HCT116 (cell line): ENCODE measurements around the gene GNGT2. TPM values are rescaled to one million over a fixed set of nuclear protein-coding genes. Genes with fewer than 3 reads are reported as not detected.

Experiments
- ATAC-seq: fragments of 200-7000 bp; cut with Tn5 transposase; 2 replicates; pipeline ENCODE4 v1.9.1; 2020; ENCODE audit warnings: mild to moderate bottlenecking, moderate library complexity
- BruUV-seq: library from RNA; stranded (reverse); fragments of 400-500 nt; replicated peaks from 2 replicates; lab custom pipeline; 2021; lab: Mats Ljungman, UMichigan
- CTCF ChIA-PET: fragments of 300-600 bp; sonication (Branson Sonifier 250); formaldehyde crosslinking; loops from one replicate; lab custom pipeline; 2021; ENCODE audit warnings: antibody characterized with exemption; lab: Charles Lee
- POLR2A ChIA-PET: fragments of 300-600, 350-600 bp; sonication (Branson Sonifier 250); formaldehyde crosslinking; loops from one replicate; lab custom pipeline; 2021; ENCODE audit warnings: antibody characterized with exemption; lab: Charles Lee
- RAD21 ChIA-PET, 2 experiments: fragments of 300-600 bp; sonication (Branson Sonifier 250); formaldehyde crosslinking; loops; one replicate each; lab custom pipeline; 2023; ENCODE audit warnings: low total read pairs in 2 of 2; ENCODE audit not compliant: uncharacterized antibody in 2 of 2, unreplicated experiment in 2 of 2, low non-redundant PET in 1 of 2; lab: Charles Lee
- DNase-seq: peaks from one replicate; pipeline ENCODE4 v3.0.0-alpha.2; 2010; ENCODE audit warnings: low read depth, low spot score
- H2AFZ ChIP-seq: fragments of 200-600 bp; shearing (Covaris generic), sonication (generic); 2 replicates; pipeline ENCODE4 v1.6.1; 2017; ENCODE audit warnings: low read depth, mixed run types, mixed read lengths, antibody characterized with exemption, low read length; ENCODE audit not compliant: poor library complexity, severe bottlenecking
- H3K27ac ChIP-seq: 2 replicates; pipeline ENCODE4 v1.5.1; 2012; ENCODE audit warnings: low read depth, low read length
- H3K27me3 ChIP-seq: fragments of 200-600 bp; sonication (generic); 2 replicates; pipeline ENCODE4 v1.6.1; 2016; ENCODE audit warnings: mixed run types, low read length, mixed read lengths; ENCODE audit not compliant: insufficient read depth
- H3K36me3 ChIP-seq, 2 experiments: fragments of 200-500 bp in 1 of 2; fragments of 200-600 bp in 1 of 2; sonication (Bioruptor generic) in 1 of 2; sonication (generic) in 1 of 2; 2 replicates each; pipeline versions ENCODE4 v1.5.1 to v1.6.1; 2014 to 2016; ENCODE audit warnings: low read length in 2 of 2, inconsistent platforms in 1 of 2, mixed read lengths in 1 of 2, mixed run types in 1 of 2; ENCODE audit not compliant: insufficient read depth in 2 of 2, control insufficient read depth in 1 of 2
- H3K4me1 ChIP-seq, 2 experiments: fragments of 200-600 bp in 1 of 2; sonication (generic) in 1 of 2; 2 replicates each; pipeline versions ENCODE4 v1.5.1 to v1.6.1; 2012 to 2017; ENCODE audit warnings: low read length in 2 of 2, inconsistent platforms in 1 of 2, mild to moderate bottlenecking in 1 of 2, mixed read lengths in 1 of 2, mixed run types in 1 of 2, moderate library complexity in 1 of 2; ENCODE audit not compliant: insufficient read depth in 2 of 2, control insufficient read depth in 1 of 2
- H3K4me2 ChIP-seq: fragments of 200-600 bp; sonication (generic); 2 replicates; pipeline ENCODE4 v1.6.1; 2017; ENCODE audit warnings: mixed run types, low read length, mixed read lengths
- H3K4me3 ChIP-seq, 2 experiments: fragments of 200-600 bp in 1 of 2; sonication (generic) in 1 of 2; replicated peaks in 1 of 2; 2 replicates each; pipeline ENCODE4 v1.5.1; 2011 to 2016; ENCODE audit warnings: low read length in 2 of 2, control low read depth in 1 of 2, low read depth in 1 of 2, mild to moderate bottlenecking in 1 of 2, mixed read lengths in 1 of 2, mixed run types in 1 of 2
- H3K79me2 ChIP-seq: fragments of 200-600 bp; sonication (generic); 2 replicates; pipeline ENCODE4 v1.6.1; 2017; ENCODE audit warnings: mild to moderate bottlenecking, mixed run types, low read length, moderate library complexity, mixed read lengths; ENCODE audit not compliant: insufficient read depth
- H3K9ac ChIP-seq: fragments of 200-600 bp; sonication (generic); 2 replicates; pipeline ENCODE4 v1.6.1; 2016; ENCODE audit warnings: low read length, mixed read lengths
- H3K9me2 ChIP-seq: fragments of 200-600 bp; sonication (generic), shearing (Covaris generic); 2 replicates; pipeline ENCODE4 v1.6.1; 2017; ENCODE audit warnings: mixed run types, mild to moderate bottlenecking, moderate library complexity; ENCODE audit not compliant: insufficient read depth
- H3K9me3 ChIP-seq, 2 experiments: fragments of 200-500 bp in 1 of 2; fragments of 200-600 bp in 1 of 2; sonication (Bioruptor generic) in 1 of 2; sonication (generic) in 1 of 2; 2 replicates each; pipeline ENCODE4 v1.6.1; 2014 to 2017; ENCODE audit warnings: low read length in 2 of 2, mixed read lengths in 2 of 2, inconsistent platforms in 1 of 2, low read depth in 1 of 2, mild to moderate bottlenecking in 1 of 2, mixed run types in 1 of 2, moderate library complexity in 1 of 2; ENCODE audit not compliant: control insufficient read depth in 1 of 2, insufficient read depth in 1 of 2
- H4K20me1 ChIP-seq: fragments of 200-600 bp; sonication (generic), shearing (Covaris generic); 2 replicates; pipeline ENCODE4 v1.6.1; 2017; ENCODE audit warnings: mixed run types, mild to moderate bottlenecking, moderate library complexity; ENCODE audit not compliant: insufficient read depth
- CTCF ChIP-seq, 3 experiments: fragments of 200-600 bp in 1 of 3; sonication (generic) in 1 of 3; IDR thresholded peaks in 2 of 3; conservative IDR thresholded peaks in 1 of 3; 2 replicates each; pipeline ENCODE4 v1.5.1; 2012 to 2017; ENCODE audit warnings: low read depth in 2 of 3, low read length in 2 of 3, antibody characterized with exemption in 1 of 3, borderline replicate concordance in 1 of 3, control low read depth in 1 of 3, mild to moderate bottlenecking in 1 of 3, mixed read lengths in 1 of 3, mixed run types in 1 of 3, moderate library complexity in 1 of 3; ENCODE audit not compliant: insufficient read depth in 1 of 3
- POLR2A ChIP-seq: IDR thresholded peaks from 2 replicates; pipeline ENCODE4 v1.7.0; 2011; ENCODE audit warnings: borderline replicate concordance; ENCODE audit not compliant: insufficient read depth, insufficient read length; ENCODE audit errors: extremely low read depth
- ZBTB33 ChIP-seq: IDR thresholded peaks from 2 replicates; pipeline ENCODE4 v1.6.1; 2011; ENCODE audit warnings: mild to moderate bottlenecking, low read length, moderate library complexity; ENCODE audit not compliant: insufficient replicate concordance; ENCODE audit errors: extremely low read depth
- intact Hi-C: fragments of 100-400 bp; cut with micrococcal nuclease; formaldehyde crosslinking; loops from 2 replicates; pipeline ENCODE4 v1.10.0; 2022
- total RNA-seq: library from RNA; stranded (reverse); gene quantifications from one replicate; pipeline ENCODE4 v1.2.1, GENCODE V29; 2021; ENCODE audit not compliant: unreplicated experiment

Gene GNGT2
- total RNA-seq, 1 experiment from 2014 or later, result not detected

GRCh38 chr17:49219987-49220386 is 9.6 kb upstream of the GNGT2 start (continued):
- no peak for TF ChIP-seq ZBTB33

DNA sequence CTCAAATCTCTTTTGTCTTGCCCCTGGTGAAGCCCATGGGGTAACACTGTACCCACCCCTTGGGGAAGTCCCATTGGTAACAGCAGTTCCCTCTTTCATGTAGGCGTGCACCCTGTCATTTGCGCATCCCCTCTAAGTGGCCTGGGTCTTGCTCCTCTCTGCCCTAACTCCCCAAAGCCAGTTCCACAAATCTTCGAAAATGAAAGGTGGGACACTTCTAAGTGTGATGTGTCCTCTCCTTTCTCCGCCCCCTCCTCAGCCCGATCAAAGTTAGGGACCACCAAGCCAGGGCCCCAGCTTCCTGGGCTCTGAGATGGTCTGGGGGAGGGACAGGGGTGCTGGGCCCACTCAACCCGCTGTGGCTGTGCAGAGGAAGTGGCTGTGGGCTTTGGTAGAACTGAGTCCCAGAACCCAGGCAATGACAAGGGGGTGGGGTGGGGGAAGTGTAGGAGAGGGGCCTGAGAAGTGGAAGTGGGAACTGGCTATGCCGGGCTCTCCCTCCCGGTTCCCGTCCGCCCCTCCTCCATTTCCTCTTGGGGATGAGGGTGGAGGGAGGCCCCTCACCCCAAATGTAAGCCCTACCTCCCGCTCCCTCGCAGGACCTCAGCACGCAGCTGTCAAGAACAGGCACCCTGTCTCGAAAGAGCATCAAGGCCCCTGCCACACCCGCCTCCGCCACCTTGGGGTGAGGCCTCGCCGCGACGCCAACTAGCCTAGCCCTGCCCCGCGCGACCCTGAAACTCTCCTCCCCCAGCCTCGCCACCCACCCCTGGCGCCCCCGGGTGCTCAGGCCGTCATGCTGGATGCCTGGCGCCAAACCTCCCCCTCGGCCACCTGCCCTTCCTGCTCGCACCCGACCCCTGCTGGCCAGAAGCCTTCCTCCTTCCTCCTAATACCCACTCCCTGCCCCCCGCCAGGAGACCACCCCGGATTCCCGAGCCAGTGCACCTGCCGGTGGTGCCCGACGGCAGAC is 8.9 kb upstream of the GNGT2 start:
- Histone ChIP-seq H3K27me3 (no peaks in the 10 kb centered on the region), H3K79me2 (no peaks in the 10 kb centered on the region), H4K20me1 (no peaks in the 10 kb centered on the region), H3K9me3 (no peaks in the 10 kb centered on the region), H3K4me1 (peaks cover 2 to 8% of the 10 kb centered on the region in 2 experiments; a peak in 3 of 4 replicates), H2AFZ (no peak overlapping the region), H3K9ac (no peak overlapping the region), H3K4me2 (no peak overlapping the region)
- DNase-seq (no peak), ATAC-seq (no peak)
- RAD21 ChIA-PET, result no interaction called here
- POLR2A ChIA-PET, result no interaction called here
- no TSS peak for BruUV-seq
- peak in 2 of 3 experiments; percentile 26 to 34; a peak in 3 of 6 replicates for TF ChIP-seq CTCF (IDR thresholded peaks at IDR 0.05 in 2 of 3, conservative IDR thresholded peaks at IDR 0.05 in 1 of 3; ENCODE audit: borderline replicate concordance in 1 of 3, insufficient read depth in 1 of 3, low read depth in 2 of 3, low read length in 2 of 3)
- no peak for TF ChIP-seq POLR2A
- TF ChIP-seq, all 23 proteins: peak for 1
- Histone ChIP-seq H3K27ac (no peak overlapping the region), H3K9me2 (no peaks in the 10 kb centered on the region), H3K4me3 (no peak overlapping the region), H3K36me3 (no peaks in the 10 kb centered on the region)
- intact Hi-C loops, result no loop called here
- CTCF ChIA-PET, result no interaction called here
